RWPE1 (cell line): ENCODE data around the gene SKA3.

ENCODE experiments used
- CTCF ChIA-PET: fragments of 350-600 bp; sonication (Branson Sonifier 250); formaldehyde crosslinking; extraction: SDS; loops from one replicate; lab custom pipeline; 2021; lab: Yijun Ruan, JAX
- POLR2A ChIA-PET: fragments of 400-600 bp; formaldehyde crosslinking; extraction: SDS; loops from one replicate; lab custom pipeline; 2020; ENCODE audit warnings: antibody characterized with exemption; ENCODE audit not compliant: low non-redundant PET; lab: Yijun Ruan, JAX
- DNase-seq: peaks from one replicate; pipeline ENCODE4 v3.0.0; 2012; ENCODE audit warnings: low spot score
- H3K27ac ChIP-seq: fragments of 450-650 bp; 2 replicates; pipeline ENCODE4 v1.5.1; 2017
- CTCF ChIP-seq: fragments of 450-650 bp; conservative IDR thresholded peaks from 2 replicates; pipeline ENCODE4 v1.5.1; 2017; ENCODE audit warnings: low read depth, mild to moderate bottlenecking

Gene SKA3

GRCh38 chr13:21104199-21105019, 71.9 kb downstream of the SKA3 start:
- DNase-seq = no peak
- ChIA-PET CTCF (no interaction called here), POLR2A (no interaction called here)
- TF ChIP-seq CTCF = no peak
- H3K27ac ChIP-seq = no peak overlapping the region
